Measurements from ENCODE around the gene HM13. TPM values are rescaled to one million over a fixed set of nuclear protein-coding genes. Genes with fewer than 3 reads are reported as not detected.
"Not testable (repeated sequence)": the region's sequence is repeated elsewhere in the genome, so short reads cannot be mapped to it uniquely, and the experiment has no call there.

Gene HM13
- polyA plus RNA-seq, 2 of the 4 experiments (the other 2 are of a cell fraction), result 164 to 178 TPM

DNA sequence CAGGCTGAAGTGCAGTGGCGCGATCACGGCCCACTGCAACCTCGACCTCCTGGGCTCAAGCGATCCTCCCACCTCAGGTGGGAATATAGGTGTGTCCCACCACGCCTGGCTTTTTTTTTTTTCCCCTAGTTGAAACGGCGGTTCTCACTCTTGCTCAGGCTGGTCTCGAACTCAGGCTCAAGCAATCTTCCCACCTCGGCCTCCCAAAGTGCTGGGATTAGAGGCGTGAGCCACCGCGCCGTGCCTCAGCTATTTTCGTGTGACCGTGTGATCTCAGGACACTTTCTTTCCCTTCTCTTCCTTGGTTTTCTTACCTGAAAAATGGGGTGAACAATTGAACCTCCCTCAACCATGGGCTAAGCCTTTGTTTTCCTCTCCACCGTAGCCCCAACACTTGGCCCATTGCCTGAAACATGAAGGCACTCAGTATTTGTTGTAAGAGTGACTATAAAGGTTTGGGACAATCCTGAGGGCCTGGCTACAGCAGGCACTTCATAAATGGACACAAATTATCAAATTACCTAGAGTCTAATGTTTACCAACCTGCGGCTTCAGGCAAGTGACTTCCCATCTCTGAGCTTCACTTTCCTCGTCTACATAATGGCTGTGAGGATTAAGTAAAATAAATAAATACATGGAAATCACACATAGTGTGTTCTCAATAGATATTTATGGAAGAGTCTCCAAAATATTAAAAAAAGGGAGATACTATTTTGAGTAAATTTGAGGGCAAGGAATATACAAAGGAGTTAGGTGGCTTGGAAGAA, 59.5 kb downstream of the HM13 start (continued):
- TF ChIP-seq ATOH8 (CRISPR knock-in tag; IDR thresholded peaks at IDR 0.05; ENCODE audit: low read depth), result no peak
- TF ChIP-seq HOXB13 (CRISPR knock-in tag; IDR thresholded peaks at IDR 0.05; ENCODE audit: low read depth), result peak; percentile 13; the same call in 1 of the 2 replicates
- no peak for TF ChIP-seq EHF (CRISPR knock-in tag; IDR thresholded peaks at IDR 0.05)
- peak; percentile 80; the same call in 1 of the 2 replicates for TF ChIP-seq RARB (CRISPR knock-in tag; IDR thresholded peaks at IDR 0.05)
- TF ChIP-seq HOXA7 (CRISPR knock-in tag; IDR thresholded peaks at IDR 0.05), result peak; percentile 76
- no peak for TF ChIP-seq TFCP2L1 (CRISPR knock-in tag; IDR thresholded peaks at IDR 0.05)
- no peak for TF ChIP-seq NR3C1 (IDR thresholded peaks at IDR 0.05)
- no peak for TF ChIP-seq EP300 (IDR thresholded peaks at IDR 0.05)
- no peak for TF ChIP-seq FOSL2 (IDR thresholded peaks at IDR 0.05)
- TF ChIP-seq FOSL2 (CRISPR knock-in tag; IDR thresholded peaks at IDR 0.05), result no peak
- TF ChIP-seq PHF8 (IDR thresholded peaks at IDR 0.05; ENCODE audit: borderline replicate concordance, low read depth), result no peak
- TF ChIP-seq, protein P1, sequence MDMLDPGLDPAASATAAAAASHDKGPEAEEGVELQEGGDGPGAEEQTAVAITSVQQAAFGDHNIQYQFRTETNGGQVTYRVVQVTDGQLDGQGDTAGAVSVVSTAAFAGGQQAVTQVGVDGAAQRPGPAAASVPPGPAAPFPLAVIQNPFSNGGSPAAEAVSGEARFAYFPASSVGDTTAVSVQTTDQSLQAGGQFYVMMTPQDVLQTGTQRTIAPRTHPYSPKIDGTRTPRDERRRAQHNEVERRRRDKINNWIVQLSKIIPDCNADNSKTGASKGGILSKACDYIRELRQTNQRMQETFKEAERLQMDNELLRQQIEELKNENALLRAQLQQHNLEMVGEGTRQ (IDR thresholded peaks at IDR 0.05), result no peak
- no peak for TF ChIP-seq KDM5A (IDR thresholded peaks at IDR 0.05)
- TF ChIP-seq ZC3H11A (IDR thresholded peaks at IDR 0.05), result no peak
- no peak for TF ChIP-seq HEYL (CRISPR knock-in tag; IDR thresholded peaks at IDR 0.05)
- TF ChIP-seq ZSCAN20 (CRISPR knock-in tag; IDR thresholded peaks at IDR 0.05), result no peak
- TF ChIP-seq HOXB5 (CRISPR knock-in tag; IDR thresholded peaks at IDR 0.05), result no peak; the same call in 1 of the 2 replicates
- TF ChIP-seq CEBPB (IDR thresholded peaks at IDR 0.05), result no peak
- TF ChIP-seq ESRRA (IDR thresholded peaks at IDR 0.05; ENCODE audit: borderline replicate concordance, low read length), result no peak
- no peak for TF ChIP-seq CHD4 (IDR thresholded peaks at IDR 0.05; ENCODE audit: borderline replicate concordance)
- TF ChIP-seq, protein P2, sequence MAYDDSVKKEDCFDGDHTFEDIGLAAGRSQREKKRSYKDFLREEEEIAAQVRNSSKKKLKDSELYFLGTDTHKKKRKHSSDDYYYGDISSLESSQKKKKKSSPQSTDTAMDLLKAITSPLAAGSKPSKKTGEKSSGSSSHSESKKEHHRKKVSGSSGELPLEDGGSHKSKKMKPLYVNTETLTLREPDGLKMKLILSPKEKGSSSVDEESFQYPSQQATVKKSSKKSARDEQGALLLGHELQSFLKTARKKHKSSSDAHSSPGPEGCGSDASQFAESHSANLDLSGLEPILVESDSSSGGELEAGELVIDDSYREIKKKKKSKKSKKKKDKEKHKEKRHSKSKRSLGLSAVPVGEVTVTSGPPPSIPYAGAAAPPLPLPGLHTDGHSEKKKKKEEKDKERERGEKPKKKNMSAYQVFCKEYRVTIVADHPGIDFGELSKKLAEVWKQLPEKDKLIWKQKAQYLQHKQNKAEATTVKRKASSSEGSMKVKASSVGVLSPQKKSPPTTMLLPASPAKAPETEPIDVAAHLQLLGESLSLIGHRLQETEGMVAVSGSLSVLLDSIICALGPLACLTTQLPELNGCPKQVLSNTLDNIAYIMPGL (CRISPR knock-in tag; IDR thresholded peaks at IDR 0.05; ENCODE audit: borderline replicate concordance), result 0 out of 2 replicates have a peak, but pooled peaks have one; percentile 7
- TF ChIP-seq TP53 (CRISPR knock-in tag; IDR thresholded peaks at IDR 0.05), result no peak
- TF ChIP-seq RFX5 (IDR thresholded peaks at IDR 0.05), result no peak
- no peak for TF ChIP-seq GATA3 (IDR thresholded peaks at IDR 0.05; ENCODE audit: borderline replicate concordance)
- no peak for TF ChIP-seq JUNB (IDR thresholded peaks at IDR 0.05)
- TF ChIP-seq POLR2A (IDR thresholded peaks at IDR 0.05; ENCODE audit: low read length), result no peak
- peak; percentile 63; the same call in 1 of the 2 replicates for TF ChIP-seq HDAC2 (IDR thresholded peaks at IDR 0.05)
- peak; percentile 25; the same call in 1 of the 2 replicates for TF ChIP-seq MAX (IDR thresholded peaks at IDR 0.05)

GRCh38 chr20:31574986-31575385, 60.7 kb downstream of the HM13 start:
- FAIRE-seq; ATAC-seq; H3K4me2 ChIP-seq; H3K4me3 ChIP-seq; H3K9me3 ChIP-seq; DNase-seq (ENCODE audit: low read depth in 1 of 2, low spot score in 1 of 2): not testable (repeated sequence)
- CTCF ChIA-PET, result interaction anchor here (6.2 to 28.4 kb wide), 3 partner anchors 12 to 32 kb away, joined by 42 to 903 read pairs (median 549); partner anchors contain the start of gene ID1
- Histone ChIP-seq H3K4me1 (peaks cover 33% of the 10 kb centered on the region), H3K27ac (peak overlapping the region; percentile 93 to 99; a peak in 5 of 6 replicates)
- 94% methylated on average over 10 of the region's 10 CpGs for WGBS (ENCODE audit: missing lambda C conversion rate)
- POLR2A ChIA-PET, result interaction anchor here (3.6 kb wide), 1 partner anchor 31 kb away, joined by 214 read pairs; the partner anchor contains the start of gene ID1

Measured in A549 (cell line).